HEK293 (cell line): ENCODE results near the gene GRM6.

Source experiments
- BCL11B ChIP-seq: fragments of 450-650 bp; formaldehyde crosslinking; IDR thresholded peaks from 2 replicates; pipeline ENCODE4 v1.5.1; 2016; ENCODE audit warnings: low read depth, missing biosample characterization, missing genetic modification characterization
- GLI2 ChIP-seq: fragments of 450-650 bp; formaldehyde crosslinking; IDR thresholded peaks from 2 replicates; pipeline ENCODE4; 2017; ENCODE audit warnings: missing biosample characterization, missing genetic modification characterization, low read depth, borderline replicate concordance
- HOXC10 ChIP-seq: sonication (generic); formaldehyde crosslinking; IDR thresholded peaks from 2 replicates; pipeline ENCODE4 v1.8.1; 2023; ENCODE audit warnings: mild to moderate bottlenecking, missing genetic modification reagents
- INSM2 ChIP-seq: fragments of 450-650 bp; formaldehyde crosslinking; IDR thresholded peaks from 2 replicates; pipeline ENCODE4 v1.5.1; 2016; ENCODE audit warnings: missing biosample characterization, missing genetic modification characterization
- KLF16 ChIP-seq: fragments of 450-650 bp; formaldehyde crosslinking; IDR thresholded peaks from 2 replicates; pipeline ENCODE4 v1.5.1; 2017; ENCODE audit warnings: missing biosample characterization, missing genetic modification characterization
- SCRT1 ChIP-seq: fragments of 450-650 bp; formaldehyde crosslinking; IDR thresholded peaks from 2 replicates; pipeline ENCODE4 v1.5.1; 2016; ENCODE audit warnings: missing biosample characterization, missing genetic modification characterization, borderline replicate concordance
- SCRT2 ChIP-seq: fragments of 450-650 bp; formaldehyde crosslinking; IDR thresholded peaks from 2 replicates; pipeline ENCODE4 v1.5.1; 2016; ENCODE audit warnings: missing biosample characterization, missing genetic modification characterization
- WT1 ChIP-seq: fragments of 450-650 bp; formaldehyde crosslinking; IDR thresholded peaks from 2 replicates; pipeline ENCODE4 v1.5.1; 2016; ENCODE audit warnings: missing biosample characterization, missing genetic modification characterization
- YY2 ChIP-seq: fragments of 450-650 bp; formaldehyde crosslinking; IDR thresholded peaks from 2 replicates; pipeline ENCODE4 v1.5.1; 2016; ENCODE audit warnings: missing biosample characterization, missing genetic modification characterization
- ZBTB6 ChIP-seq: fragments of 450-650 bp; formaldehyde crosslinking; IDR thresholded peaks from 2 replicates; pipeline ENCODE4 v1.5.1; 2017; ENCODE audit warnings: missing biosample characterization, missing genetic modification characterization
- ZNF10 ChIP-seq: fragments of 450-650 bp; formaldehyde crosslinking; IDR thresholded peaks from 2 replicates; pipeline ENCODE4 v1.5.1; 2017; ENCODE audit warnings: missing biosample characterization, missing genetic modification characterization
- ZNF23 ChIP-seq: fragments of 450-650 bp; formaldehyde crosslinking; IDR thresholded peaks from 2 replicates; pipeline ENCODE4 v1.5.1; 2016; ENCODE audit warnings: missing biosample characterization, missing genetic modification characterization, borderline replicate concordance
- ZNF274 ChIP-seq, 2 experiments: fragments of 200-500 bp in 1 of 2; fragments of 450-650 bp in 1 of 2; sonication (Bioruptor generic) in 1 of 2; formaldehyde crosslinking in 1 of 2; IDR thresholded peaks; 2 replicates each; pipeline versions ENCODE4 v1.5.1 to v1.6.1; 2014 to 2016; ENCODE audit warnings: borderline replicate concordance in 1 of 2, inconsistent platforms in 1 of 2, low read length in 1 of 2, missing biosample characterization in 1 of 2, missing genetic modification characterization in 1 of 2
- ZNF280C ChIP-seq: fragments of 450-650 bp; formaldehyde crosslinking; IDR thresholded peaks from 2 replicates; pipeline ENCODE4 v1.5.1; 2016; ENCODE audit warnings: missing biosample characterization, missing genetic modification characterization
- ZNF426 ChIP-seq: fragments of 450-650 bp; formaldehyde crosslinking; IDR thresholded peaks from 2 replicates; pipeline ENCODE4 v1.5.1; 2017; ENCODE audit warnings: missing biosample characterization, missing genetic modification characterization, mild to moderate bottlenecking, inconsistent platforms, moderate library complexity
- ZNF473 ChIP-seq: fragments of 450-650 bp; formaldehyde crosslinking; IDR thresholded peaks from 2 replicates; pipeline ENCODE4 v1.5.1; 2017; ENCODE audit warnings: missing biosample characterization, missing genetic modification characterization
- ZNF548 ChIP-seq: fragments of 450-650 bp; formaldehyde crosslinking; IDR thresholded peaks from 2 replicates; pipeline ENCODE4 v1.5.1; 2016; ENCODE audit warnings: missing biosample characterization, missing genetic modification characterization
- ZNF549 ChIP-seq: fragments of 450-650 bp; IDR thresholded peaks from 2 replicates; pipeline ENCODE4 v1.5.1; 2018; ENCODE audit warnings: missing biosample characterization, missing genetic modification characterization, mild to moderate bottlenecking, inconsistent platforms, moderate library complexity
- ZNF585B ChIP-seq: fragments of 450-650 bp; formaldehyde crosslinking; IDR thresholded peaks from 2 replicates; pipeline ENCODE4 v1.5.1; 2016; ENCODE audit warnings: missing biosample characterization, missing genetic modification characterization
- ZNF596 ChIP-seq: fragments of 450-650 bp; IDR thresholded peaks from 2 replicates; pipeline ENCODE4 v1.5.0; 2018; ENCODE audit warnings: missing biosample characterization, mild to moderate bottlenecking, missing genetic modification characterization, moderate library complexity
- ZNF623 ChIP-seq: fragments of 450-650 bp; formaldehyde crosslinking; IDR thresholded peaks from 2 replicates; pipeline ENCODE4 v1.5.1; 2016; ENCODE audit warnings: missing biosample characterization, missing genetic modification characterization
- ZNF660 ChIP-seq: fragments of 450-650 bp; IDR thresholded peaks from 2 replicates; pipeline ENCODE4 v1.5.1; 2018; ENCODE audit warnings: missing biosample characterization, mild to moderate bottlenecking, missing genetic modification characterization
- ZNF677 ChIP-seq: fragments of 450-650 bp; IDR thresholded peaks from 2 replicates; pipeline ENCODE4 v1.5.0; 2018; ENCODE audit warnings: missing biosample characterization, mild to moderate bottlenecking, missing genetic modification characterization, moderate library complexity
- ZNF701 ChIP-seq: fragments of 450-650 bp; formaldehyde crosslinking; IDR thresholded peaks from 2 replicates; pipeline ENCODE4 v1.5.1; 2016; ENCODE audit warnings: missing biosample characterization, missing genetic modification characterization
- ZNF707 ChIP-seq: fragments of 450-650 bp; formaldehyde crosslinking; IDR thresholded peaks from 2 replicates; pipeline ENCODE4 v1.5.1; 2016; ENCODE audit warnings: missing biosample characterization, missing genetic modification characterization
- ZNF747 ChIP-seq: fragments of 450-650 bp; formaldehyde crosslinking; IDR thresholded peaks from 2 replicates; pipeline ENCODE4 v1.5.1; 2016; ENCODE audit warnings: missing biosample characterization, missing genetic modification characterization
- ZNF777 ChIP-seq: fragments of 450-650 bp; formaldehyde crosslinking; IDR thresholded peaks from 2 replicates; pipeline ENCODE4 v1.5.1; 2017; ENCODE audit warnings: missing biosample characterization, missing genetic modification characterization, borderline replicate concordance
- ZXDB ChIP-seq: fragments of 450-650 bp; formaldehyde crosslinking; IDR thresholded peaks from 2 replicates; pipeline ENCODE4 v1.5.1; 2016; ENCODE audit warnings: missing biosample characterization, missing genetic modification characterization
- TF ChIP-seq, protein P1 (sequence below): fragments of 450-650 bp; formaldehyde crosslinking; IDR thresholded peaks from 2 replicates; pipeline ENCODE4 v1.5.1; 2016; ENCODE audit warnings: missing biosample characterization, missing genetic modification characterization
- TF ChIP-seq, protein P2 (sequence below): fragments of 450-650 bp; formaldehyde crosslinking; IDR thresholded peaks from 2 replicates; pipeline ENCODE4; 2016; ENCODE audit warnings: missing biosample characterization, missing genetic modification characterization
- TF ChIP-seq, protein P3 (sequence below): fragments of 450-650 bp; formaldehyde crosslinking; IDR thresholded peaks from 2 replicates; pipeline ENCODE4 v1.5.1; 2016; ENCODE audit warnings: missing biosample characterization, missing genetic modification characterization

The GRM6 gene

GRCh38 chr5:179023528-179024189, 28.5 kb upstream of the GRM6 start, which contains the start of gene ZNF879 (continued):
- TF ChIP-seq ZNF549 (tag by site-specific recombination) (no peak), ZNF707 (no peak), ZNF660 (tag by site-specific recombination) (peak; percentile 76), WT1 (tag by site-specific recombination) (no peak), INSM2 (tag by site-specific recombination) (no peak), ZBTB6 (peak; percentile 55), ZNF596 (tag by site-specific recombination) (no peak), ZNF426 (no peak), HOXC10 (CRISPR knock-in tag) (no peak), ZNF623 (no peak), BCL11B (tag by site-specific recombination) (no peak), SCRT2 (no peak), ZNF747 (no peak), ZNF585B (tag by site-specific recombination) (no peak), ZNF777 (tag by site-specific recombination) (no peak), ZNF10 (no peak), ZNF274 (IDR thresholded peaks at IDR 0.05; ENCODE audit: low read length) (no peak), ZNF274 (tag by site-specific recombination; IDR thresholded peaks at IDR 0.05; ENCODE audit: borderline replicate concordance) (no peak), ZNF23 (tag by site-specific recombination) (no peak), YY2 (no peak), ZNF548 (tag by site-specific recombination) (no peak), ZNF701 (tag by site-specific recombination) (no peak), ZNF280C (no peak), GLI2 (no peak), ZNF677 (tag by site-specific recombination) (no peak), ZNF473 (tag by site-specific recombination) (no peak), ZXDB (tag by site-specific recombination) (peak; percentile 99), KLF16 (tag by site-specific recombination) (no peak), SCRT1 (tag by site-specific recombination) (no peak)
- TF ChIP-seq, protein P1, sequence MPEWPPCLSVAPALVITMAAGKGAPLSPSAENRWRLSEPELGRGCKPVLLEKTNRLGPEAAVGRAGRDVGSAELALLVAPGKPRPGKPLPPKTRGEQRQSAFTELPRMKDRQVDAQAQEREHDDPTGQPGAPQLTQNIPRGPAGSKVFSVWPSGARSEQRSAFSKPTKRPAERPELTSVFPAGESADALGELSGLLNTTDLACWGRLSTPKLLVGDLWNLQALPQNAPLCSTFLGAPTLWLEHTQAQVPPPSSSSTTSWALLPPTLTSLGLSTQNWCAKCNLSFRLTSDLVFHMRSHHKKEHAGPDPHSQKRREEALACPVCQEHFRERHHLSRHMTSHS: no peak
- TF ChIP-seq, protein P2, sequence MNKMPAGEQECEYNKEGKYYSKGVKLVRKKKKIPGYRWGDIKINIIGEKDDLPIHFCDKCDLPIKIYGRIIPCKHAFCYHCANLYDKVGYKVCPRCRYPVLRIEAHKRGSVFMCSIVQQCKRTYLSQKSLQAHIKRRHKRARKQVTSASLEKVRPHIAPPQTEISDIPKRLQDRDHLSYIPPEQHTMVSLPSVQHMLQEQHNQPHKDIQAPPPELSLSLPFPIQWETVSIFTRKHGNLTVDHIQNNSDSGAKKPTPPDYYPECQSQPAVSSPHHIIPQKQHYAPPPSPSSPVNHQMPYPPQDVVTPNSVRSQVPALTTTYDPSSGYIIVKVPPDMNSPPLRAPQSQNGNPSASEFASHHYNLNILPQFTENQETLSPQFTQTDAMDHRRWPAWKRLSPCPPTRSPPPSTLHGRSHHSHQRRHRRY (tag by site-specific recombination): no peak
- TF ChIP-seq, protein P3, sequence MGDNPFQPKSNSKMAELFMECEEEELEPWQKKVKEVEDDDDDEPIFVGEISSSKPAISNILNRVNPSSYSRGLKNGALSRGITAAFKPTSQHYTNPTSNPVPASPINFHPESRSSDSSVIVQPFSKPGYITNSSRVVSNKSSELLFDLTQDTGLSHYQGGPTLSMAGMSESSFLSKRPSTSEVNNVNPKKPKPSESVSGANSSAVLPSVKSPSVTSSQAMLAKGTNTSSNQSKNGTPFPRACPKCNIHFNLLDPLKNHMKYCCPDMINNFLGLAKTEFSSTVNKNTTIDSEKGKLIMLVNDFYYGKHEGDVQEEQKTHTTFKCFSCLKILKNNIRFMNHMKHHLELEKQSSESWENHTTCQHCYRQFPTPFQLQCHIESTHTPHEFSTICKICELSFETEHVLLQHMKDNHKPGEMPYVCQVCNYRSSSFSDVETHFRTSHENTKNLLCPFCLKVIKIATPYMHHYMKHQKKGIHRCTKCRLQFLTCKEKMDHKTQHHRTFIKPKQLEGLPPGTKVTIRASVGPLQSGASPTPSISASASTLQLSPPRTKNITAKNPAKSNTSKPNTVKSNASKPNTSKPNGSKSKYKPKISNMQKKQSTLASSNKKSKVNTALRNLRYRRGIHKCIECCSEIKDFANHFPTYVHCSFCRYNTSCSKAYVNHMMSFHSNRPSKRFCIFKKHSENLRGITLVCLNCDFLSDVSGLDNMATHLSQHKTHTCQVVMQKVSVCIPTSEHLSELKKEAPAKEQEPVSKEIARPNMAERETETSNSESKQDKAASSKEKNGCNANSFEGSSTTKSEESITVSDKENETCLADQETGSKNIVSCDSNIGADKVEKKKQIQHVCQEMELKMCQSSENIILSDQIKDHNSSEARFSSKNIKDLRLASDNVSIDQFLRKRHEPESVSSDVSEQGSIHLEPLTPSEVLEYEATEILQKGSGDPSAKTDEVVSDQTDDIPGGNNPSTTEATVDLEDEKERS (tag by site-specific recombination): peak; percentile 72; the same call in 1 of the 2 replicates
